HG03135 (cell line): ENCODE data around the gene GPR17.

Source experiments
- ATAC-seq: cut with Tn5 transposase; IDR thresholded peaks from one replicate; pipeline ENCODE4 v1.9.1; 2021; ENCODE audit warnings: mild to moderate bottlenecking, moderate library complexity; ENCODE audit not compliant: unreplicated experiment

Gene GPR17, protein sequence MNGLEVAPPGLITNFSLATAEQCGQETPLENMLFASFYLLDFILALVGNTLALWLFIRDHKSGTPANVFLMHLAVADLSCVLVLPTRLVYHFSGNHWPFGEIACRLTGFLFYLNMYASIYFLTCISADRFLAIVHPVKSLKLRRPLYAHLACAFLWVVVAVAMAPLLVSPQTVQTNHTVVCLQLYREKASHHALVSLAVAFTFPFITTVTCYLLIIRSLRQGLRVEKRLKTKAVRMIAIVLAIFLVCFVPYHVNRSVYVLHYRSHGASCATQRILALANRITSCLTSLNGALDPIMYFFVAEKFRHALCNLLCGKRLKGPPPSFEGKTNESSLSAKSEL

DNA sequence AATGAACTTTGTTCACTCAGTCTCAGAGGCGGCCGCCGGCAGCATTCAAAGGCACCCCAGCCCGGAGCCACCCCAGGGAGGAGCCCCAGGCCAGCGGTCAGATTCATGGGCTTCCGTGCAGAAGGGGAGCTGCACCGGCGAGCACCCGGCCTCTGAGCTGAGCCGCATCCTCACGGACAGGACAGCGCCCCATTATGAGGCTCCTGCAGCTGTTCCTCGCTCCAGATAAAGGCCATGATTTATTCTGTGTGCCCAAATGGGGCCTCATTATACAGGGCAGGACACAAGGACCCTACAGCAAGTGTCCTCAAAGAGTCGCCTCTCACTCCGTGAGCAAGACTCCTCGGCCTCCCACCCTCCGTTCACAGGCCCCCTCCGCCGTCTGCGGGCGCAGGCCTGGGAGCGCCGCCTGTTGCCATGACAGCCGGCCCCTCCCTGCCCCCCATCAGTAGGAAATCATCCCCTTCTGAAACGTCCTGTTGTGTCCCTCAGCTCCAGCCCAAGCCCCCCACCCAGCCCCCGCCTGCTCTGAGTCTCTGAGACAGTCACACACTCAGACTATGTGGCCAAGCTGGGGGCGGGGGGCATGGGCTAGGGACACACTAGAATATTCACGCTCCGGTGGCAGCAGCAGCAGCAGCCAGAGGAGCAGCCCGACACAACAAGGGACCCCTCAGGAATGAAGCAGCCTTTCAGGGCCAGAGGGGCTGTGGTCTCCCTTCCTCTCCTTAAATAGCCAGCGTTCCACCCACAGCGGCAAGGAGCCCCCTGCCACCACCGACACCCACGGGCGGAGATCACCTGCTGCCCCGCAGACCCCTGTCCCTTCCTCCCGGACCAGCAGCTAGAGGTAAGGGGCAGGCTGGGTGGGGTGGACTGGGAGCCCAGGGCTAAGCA is at the start of gene GPR17:
GPR17 (plus strand) TSS at position 759 of the 897 bp plus-strand sequence. CDS start 4,583 bp downstream, outside the sequence.
- ATAC-seq, result no peak

DNA sequence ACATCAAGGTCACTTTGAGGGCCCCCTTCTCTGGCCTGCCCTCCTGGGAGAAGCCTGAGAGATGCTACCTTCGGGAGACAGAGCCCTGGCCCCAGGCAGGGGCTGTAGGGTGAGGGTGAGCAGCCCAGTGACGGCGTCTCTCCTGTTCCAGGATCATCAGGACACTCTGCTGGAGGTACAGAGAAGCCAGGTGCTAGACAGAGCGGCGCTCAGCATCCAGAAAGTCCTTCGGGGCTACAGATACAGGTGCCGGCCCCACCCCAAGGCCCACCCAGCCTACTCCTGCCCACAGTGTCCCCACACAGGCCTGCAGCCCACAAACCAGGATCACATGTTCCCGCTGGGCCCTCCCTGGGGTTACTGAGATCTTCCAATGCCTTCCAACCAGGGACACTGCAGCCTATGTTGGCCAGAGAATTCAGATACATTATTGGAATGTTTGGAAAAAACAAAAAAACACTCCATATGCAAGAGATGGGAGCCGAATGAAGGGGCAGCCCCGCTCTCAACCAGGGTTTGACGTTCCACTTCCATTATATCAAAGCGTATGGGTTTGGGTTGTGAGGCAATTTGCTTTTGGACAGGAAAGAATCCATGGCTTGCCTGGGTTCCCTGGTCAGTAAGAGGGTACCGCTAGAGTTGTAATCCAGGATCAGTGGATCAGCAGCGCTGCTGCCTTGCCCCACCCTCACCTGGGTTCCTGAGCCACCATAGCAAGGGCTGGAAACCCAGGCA is 49.5 kb upstream of the GPR17 start:
- no peak for ATAC-seq

- no peak for ATAC-seq
These were observed 48.6 kb upstream of the GPR17 start for GRCh38 chr2:127597046-127597983.

DNA sequence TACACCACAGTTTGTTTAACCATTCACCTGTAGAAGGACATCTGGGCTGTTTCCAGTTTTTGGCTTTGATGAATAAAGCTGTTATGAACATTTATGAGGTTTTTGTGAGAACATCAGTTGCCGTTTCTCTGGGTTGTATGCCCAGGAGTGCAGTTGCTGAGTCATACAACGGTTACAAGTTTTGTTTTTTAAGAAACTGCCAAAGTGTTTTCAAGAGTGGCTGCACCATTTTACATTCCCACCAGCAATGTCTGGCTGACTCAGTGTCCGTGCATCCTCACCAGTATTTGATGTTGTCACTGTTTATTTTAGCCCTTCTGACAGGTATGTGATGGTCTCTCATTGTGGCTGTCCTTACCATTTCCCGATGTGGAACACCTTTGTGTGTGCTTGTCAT is 48.0 kb upstream of the GPR17 start:
- ATAC-seq, result no peak

DNA sequence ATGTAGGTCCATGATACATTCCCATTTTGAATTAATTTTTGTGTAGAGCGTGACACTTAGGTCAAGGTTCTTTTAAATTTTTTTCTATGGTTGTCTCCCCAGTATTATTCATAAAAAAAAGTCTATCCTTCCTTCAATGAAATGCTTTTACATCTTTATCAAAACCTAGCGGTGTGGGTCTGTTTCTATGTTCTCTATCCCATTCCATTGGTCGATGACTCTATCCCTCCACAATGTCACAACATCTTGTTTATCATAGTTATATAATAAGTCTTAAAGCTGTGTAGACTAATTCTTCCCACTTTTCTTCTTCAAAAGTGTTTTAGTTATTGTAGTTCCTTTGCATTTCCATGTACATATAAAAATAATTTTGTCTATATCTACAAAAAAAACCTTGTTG is 47.2 kb upstream of the GPR17 start:
- ATAC-seq, result no peak

- no peak for ATAC-seq
These were observed 46.7 kb upstream of the GPR17 start for GRCh38 chr2:127599211-127599610.

- no peak for ATAC-seq
These were observed 41.0 kb upstream of the GPR17 start for GRCh38 chr2:127604986-127605385.

- no peak for ATAC-seq
These were observed 40.2 kb upstream of the GPR17 start for GRCh38 chr2:127605691-127606263.

DNA sequence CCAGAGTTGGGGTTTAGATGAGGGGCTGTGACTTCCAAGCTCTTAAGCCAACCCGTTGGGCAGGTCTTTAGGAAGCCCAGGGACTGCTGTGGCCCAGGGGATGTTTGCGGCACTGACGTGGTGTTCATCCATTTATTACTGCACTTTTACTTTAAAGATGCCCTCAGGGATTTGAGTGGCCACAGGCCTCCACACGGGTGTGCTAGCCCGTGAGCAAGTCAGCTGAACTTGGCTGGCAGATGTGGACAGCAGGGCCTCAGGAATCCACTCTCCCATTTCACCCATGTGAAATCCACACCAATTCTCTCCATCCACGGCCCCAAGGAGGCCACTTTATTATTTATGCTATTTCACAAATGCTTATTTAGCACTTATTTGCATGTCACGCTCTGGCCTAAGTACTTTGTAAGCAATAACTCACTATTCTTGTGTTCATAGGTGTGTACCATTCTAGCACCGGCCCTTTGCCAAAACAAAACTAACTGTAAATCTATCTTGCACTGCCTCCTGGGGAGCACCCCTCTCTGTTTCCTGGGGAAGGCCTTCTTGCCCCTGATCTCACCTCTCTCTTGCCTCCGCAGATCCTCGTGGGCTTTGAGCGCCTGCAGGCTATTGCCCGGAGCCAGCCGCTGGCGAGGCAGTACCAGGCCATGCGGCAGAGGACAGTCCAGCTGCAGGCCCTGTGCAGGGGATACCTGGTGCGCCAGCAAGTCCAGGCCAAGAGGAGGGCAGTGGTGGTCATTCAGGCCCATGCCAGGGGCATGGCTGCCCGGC is 39.1 kb upstream of the GPR17 start:
- ATAC-seq, result no peak

- ATAC-seq, result no peak
These were observed 38.5 kb upstream of the GPR17 start for GRCh38 chr2:127607399-127607908.

GRCh38 chr2:127608061-127609030 is 37.6 kb upstream of the GPR17 start:
- ATAC-seq, result no peak

DNA sequence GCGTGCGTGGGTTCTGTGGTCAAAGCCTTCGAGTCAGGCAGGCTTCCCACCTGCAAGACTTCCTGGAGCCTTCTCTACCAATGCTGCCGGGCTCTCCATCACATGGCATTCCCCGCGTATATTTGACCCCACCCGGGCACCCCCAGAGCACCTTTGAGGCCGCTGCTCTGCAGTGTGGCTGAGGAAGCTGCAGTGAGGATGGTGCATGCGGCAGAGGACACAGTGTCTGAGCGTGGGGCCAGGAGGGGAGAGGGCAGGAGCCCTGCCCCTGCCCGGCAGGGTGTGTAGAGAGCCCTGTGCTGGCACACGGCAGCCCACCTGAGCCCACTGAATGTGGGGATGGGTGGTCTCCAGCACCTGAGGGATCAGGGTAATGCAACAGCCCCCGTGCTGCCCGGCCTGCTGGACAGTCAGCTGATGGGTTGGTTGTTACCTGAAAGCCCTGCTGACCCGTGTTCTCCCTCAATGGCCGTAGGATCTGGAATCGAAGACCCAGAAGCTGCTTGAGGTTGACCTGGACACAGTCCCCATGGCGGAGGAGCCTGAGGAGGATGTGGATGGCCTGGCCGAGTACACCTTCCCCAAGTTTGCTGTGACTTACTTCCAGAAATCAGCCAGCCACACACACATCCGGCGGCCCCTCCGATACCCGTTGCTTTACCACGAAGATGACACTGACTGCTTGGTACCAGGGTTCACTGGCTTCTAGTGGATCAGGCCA is 36.8 kb upstream of the GPR17 start:
- no peak for ATAC-seq

DNA sequence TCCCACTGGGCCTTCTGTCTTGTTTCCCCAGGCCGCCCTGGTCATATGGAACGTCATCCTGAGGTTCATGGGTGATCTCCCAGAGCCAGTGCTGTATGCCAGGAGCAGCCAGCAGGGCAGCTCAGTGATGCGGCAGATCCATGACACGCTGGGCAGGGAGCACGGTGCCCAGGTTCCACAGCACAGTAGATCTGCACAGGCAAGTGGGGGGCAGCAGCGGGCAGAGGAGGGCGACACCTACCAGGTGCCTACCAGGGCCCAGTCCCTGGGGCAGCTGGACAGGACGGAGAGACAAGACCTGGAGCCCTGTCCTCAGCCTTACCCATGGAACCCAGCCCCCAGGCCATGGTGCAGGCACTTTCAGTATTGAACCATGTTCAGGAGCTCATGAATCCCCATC is 36.1 kb upstream of the GPR17 start:
- no peak for ATAC-seq

DNA sequence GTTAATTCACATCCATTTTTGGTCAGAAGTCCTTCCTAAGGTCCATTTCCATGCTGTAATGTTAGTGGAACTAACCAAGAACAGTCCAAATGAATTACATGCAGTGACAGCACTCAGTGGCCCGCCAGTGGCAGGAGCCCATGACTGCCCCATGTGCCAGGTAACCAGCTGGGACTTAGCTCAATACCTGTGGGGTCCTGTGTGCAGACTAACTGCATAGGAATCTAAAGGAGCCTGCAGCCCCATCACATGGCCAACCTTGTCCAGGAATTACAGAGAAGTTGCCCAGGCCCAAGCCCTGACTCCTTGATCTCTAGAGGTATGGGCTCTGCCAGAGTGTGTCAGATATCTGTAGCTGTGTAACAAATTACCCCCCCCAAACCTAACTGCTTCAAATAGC is 35.4 kb upstream of the GPR17 start:
- ATAC-seq, result no peak

- ATAC-seq, result no peak
These were observed 34.7 kb upstream of the GPR17 start for GRCh38 chr2:127611076-127611925.

DNA sequence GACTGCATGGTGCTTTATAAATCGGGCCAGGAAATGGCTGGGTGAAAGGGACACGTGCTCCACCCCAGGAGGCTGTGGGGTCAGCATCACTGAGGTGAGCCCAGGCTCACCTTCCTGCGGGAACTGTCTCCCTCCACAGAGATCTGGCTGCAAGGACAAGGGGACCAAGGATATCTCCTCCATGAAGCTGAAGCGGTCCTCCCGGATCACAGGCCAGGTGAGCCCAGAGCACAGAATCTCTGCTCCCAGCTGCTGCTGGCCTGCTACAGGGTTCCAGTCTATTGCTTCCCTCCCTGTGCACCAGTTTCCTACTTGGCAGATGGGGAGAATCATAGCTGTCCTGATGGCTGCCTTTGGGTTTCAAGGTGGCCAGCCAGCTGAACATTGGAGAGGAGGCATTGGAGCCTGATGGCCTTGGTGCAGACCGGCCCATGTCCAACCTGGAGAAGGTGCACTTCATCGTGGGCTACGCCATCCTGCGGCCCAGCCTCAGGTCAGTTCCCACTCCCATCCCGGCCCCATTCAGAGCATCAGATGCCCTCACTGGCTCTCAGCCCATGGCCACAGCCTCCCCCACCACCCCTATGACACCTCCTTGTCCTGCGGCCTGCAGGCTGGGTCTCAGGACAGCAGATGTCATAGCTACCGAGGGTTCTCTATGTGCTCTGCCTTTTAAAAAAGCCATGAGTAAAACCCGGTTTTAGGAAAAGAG is 33.7 kb upstream of the GPR17 start:
- no peak for ATAC-seq
